Measurements from ENCODE around the gene COPZ2. TPM values are rescaled to one million over a fixed set of nuclear protein-coding genes. Genes with fewer than 3 reads are reported as not detected.

COPZ2 gene
- total RNA-seq, 1 experiment from 2014 or later = not detected

GRCh38 chr17:48044851-48045250 lies 7.3 kb upstream of the COPZ2 start:
- intact Hi-C loops (cut with micrococcal nuclease; ENCODE audit: unreplicated experiment) = no loop called here
- no peak overlapping the region for H3K4me3 ChIP-seq (ENCODE audit: low read depth, low read length, poor library complexity, severe bottlenecking)
- no peaks in the 10 kb centered on the region for H3K36me3 ChIP-seq (ENCODE audit: insufficient read depth, low read length, poor library complexity, severe bottlenecking)
- TF ChIP-seq EZH2 (IDR thresholded peaks at IDR 0.05; ENCODE audit: borderline replicate concordance, low read depth, low read length, poor library complexity, severe bottlenecking) = no peak
- no peak for TF ChIP-seq CTCF (conservative IDR thresholded peaks at IDR 0.05; ENCODE audit: low read depth, low read length)
- CTCF ChIA-PET = interaction anchor here (0.7 kb wide), 1 partner anchor 95 kb away, joined by 26 read pairs; no protein-coding TSS in a partner anchor
- no peaks in the 10 kb centered on the region for H3K27me3 ChIP-seq (replicated peaks; ENCODE audit: insufficient read depth, low read depth, low read length, poor library complexity)
- DNase-seq (ENCODE audit: low spot score) = no peak
- peaks cover 17% of the 10 kb centered on the region for H3K4me1 ChIP-seq (ENCODE audit: insufficient read depth, low read length, poor library complexity, severe bottlenecking)
- no peak overlapping the region for H3K27ac ChIP-seq (ENCODE audit: low read depth, low read length, poor library complexity, severe bottlenecking)
- BruUV-seq (replicated peaks) = no TSS peak
- no peaks in the 10 kb centered on the region for H3K9me3 ChIP-seq (ENCODE audit: low read depth, low read length, poor library complexity, severe bottlenecking)
- POLR2A ChIA-PET (ENCODE audit: low non-redundant PET) = no interaction called here

GRCh38 chr17:48043176-48043575 lies 5.6 kb upstream of the COPZ2 start:
- BruUV-seq (replicated peaks) = no TSS peak
- intact Hi-C loops (cut with micrococcal nuclease; ENCODE audit: unreplicated experiment) = no loop called here
- no peak for TF ChIP-seq CTCF (conservative IDR thresholded peaks at IDR 0.05; ENCODE audit: low read depth, low read length)
- no peak for TF ChIP-seq EZH2 (IDR thresholded peaks at IDR 0.05; ENCODE audit: borderline replicate concordance, low read depth, low read length, poor library complexity, severe bottlenecking)
- peak; percentile 54 for DNase-seq (ENCODE audit: low spot score)
- peaks cover 11% of the 10 kb centered on the region for H3K4me1 ChIP-seq (ENCODE audit: insufficient read depth, low read length, poor library complexity, severe bottlenecking)
- H3K4me3 ChIP-seq (ENCODE audit: low read depth, low read length, poor library complexity, severe bottlenecking) = no peak overlapping the region
- peaks cover 7% of the 10 kb centered on the region for H3K27me3 ChIP-seq (replicated peaks; ENCODE audit: insufficient read depth, low read depth, low read length, poor library complexity)
- no peaks in the 10 kb centered on the region for H3K9me3 ChIP-seq (ENCODE audit: low read depth, low read length, poor library complexity, severe bottlenecking)
- no peak overlapping the region for H3K27ac ChIP-seq (ENCODE audit: low read depth, low read length, poor library complexity, severe bottlenecking)
- ChIA-PET POLR2A (ENCODE audit: low non-redundant PET) (interaction anchor here (0.6 to 1.3 kb wide), 2 partner anchors 12 to 127 kb away, joined by 10 to 26 read pairs; no protein-coding TSS in a partner anchor), CTCF (no interaction called here)
- no peaks in the 10 kb centered on the region for H3K36me3 ChIP-seq (ENCODE audit: insufficient read depth, low read length, poor library complexity, severe bottlenecking)

GRCh38 chr17:48038687-48039086 lies 1.1 kb upstream of the COPZ2 start:
- TF ChIP-seq EZH2 (IDR thresholded peaks at IDR 0.05; ENCODE audit: borderline replicate concordance, low read depth, low read length, poor library complexity, severe bottlenecking) (no peak), CTCF (conservative IDR thresholded peaks at IDR 0.05; ENCODE audit: low read depth, low read length) (no peak)
- peaks cover 10% of the 10 kb centered on the region for H3K27me3 ChIP-seq (replicated peaks; ENCODE audit: insufficient read depth, low read depth, low read length, poor library complexity)
- POLR2A ChIA-PET (ENCODE audit: low non-redundant PET) = interaction anchor here (0.7 kb wide), 1 partner anchor 15 kb away, joined by 3 read pairs; no protein-coding TSS in a partner anchor
- no peaks in the 10 kb centered on the region for H3K9me3 ChIP-seq (ENCODE audit: low read depth, low read length, poor library complexity, severe bottlenecking)
- H3K4me1 ChIP-seq (ENCODE audit: insufficient read depth, low read length, poor library complexity, severe bottlenecking) = peaks cover 3% of the 10 kb centered on the region
- no peaks in the 10 kb centered on the region for H3K36me3 ChIP-seq (ENCODE audit: insufficient read depth, low read length, poor library complexity, severe bottlenecking)
- BruUV-seq (replicated peaks) = no TSS peak
- CTCF ChIA-PET = no interaction called here
- intact Hi-C loops (cut with micrococcal nuclease; ENCODE audit: unreplicated experiment) = no loop called here
- no peak overlapping the region for H3K4me3 ChIP-seq (ENCODE audit: low read depth, low read length, poor library complexity, severe bottlenecking)
- DNase-seq (ENCODE audit: low spot score) = no peak
- no peak overlapping the region for H3K27ac ChIP-seq (ENCODE audit: low read depth, low read length, poor library complexity, severe bottlenecking)
